ENCODE data around the gene ICE1.

Gene ICE1

DNA sequence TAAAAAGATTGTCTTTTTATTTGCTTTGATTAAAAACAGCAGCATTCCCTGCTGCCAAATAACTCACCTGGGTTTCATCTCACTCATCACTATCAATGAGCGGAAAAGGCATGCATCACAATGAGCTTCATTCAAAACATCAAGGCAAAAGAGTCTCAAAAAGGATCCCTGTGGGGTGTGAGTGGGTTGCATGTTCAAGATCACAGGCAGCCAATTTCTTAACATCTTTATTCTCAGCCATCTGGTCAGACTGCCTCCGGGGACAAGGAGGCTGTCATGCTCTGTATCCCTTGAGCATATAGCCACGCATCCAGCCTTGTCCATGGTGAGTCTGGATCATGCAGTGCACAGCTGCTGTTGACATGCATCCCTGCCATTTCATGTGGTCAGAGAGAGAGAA is 117.1 kb downstream of the ICE1 start:
- DNase-seq = no peak
